SK-N-SH treated with all-trans-retinoic acid at 6 μM for 48 hours (cell line): ENCODE results near the gene GCNT2.

Experiments
- ATAC-seq: fragments of 200-7000 bp; cut with Tn5 transposase; 3 replicates; pipeline ENCODE4 v1.9.1; 2020; ENCODE audit warnings: mild to moderate bottlenecking, moderate library complexity
- ARNTL ChIP-seq: fragments of 450-650 bp; formaldehyde crosslinking; IDR thresholded peaks from 2 replicates; pipeline ENCODE4 v1.5.0; 2020; ENCODE audit warnings: low read depth, mild to moderate bottlenecking, moderate library complexity, borderline replicate concordance
- BACH2 ChIP-seq: fragments of 250-450 bp; sonication (Bioruptor Pico); IDR thresholded peaks from 2 replicates; pipeline ENCODE4 v1.9.0; 2021; ENCODE audit warnings: mild to moderate bottlenecking, borderline replicate concordance
- CREB5 ChIP-seq: fragments of 250-450 bp; sonication (Bioruptor Pico); IDR thresholded peaks from 2 replicates; pipeline ENCODE4 v1.5.1; 2020; ENCODE audit warnings: low read depth, mild to moderate bottlenecking, moderate library complexity
- CSDC2 ChIP-seq: fragments of 250-450 bp; sonication (Bioruptor Pico); IDR thresholded peaks from 2 replicates; pipeline ENCODE4 v1.5.0; 2020; ENCODE audit warnings: mild to moderate bottlenecking, moderate library complexity
- CSRNP3 ChIP-seq: fragments of 250-450 bp; sonication (Bioruptor Pico); IDR thresholded peaks from 2 replicates; pipeline ENCODE4 v1.5.1; 2021; ENCODE audit warnings: mild to moderate bottlenecking, moderate library complexity
- ESRRG ChIP-seq: fragments of 250-450 bp; sonication (Bioruptor Pico); IDR thresholded peaks from 2 replicates; pipeline ENCODE4 v1.6.1; 2021; ENCODE audit warnings: mild to moderate bottlenecking
- GLIS3 ChIP-seq: fragments of 250-450 bp; sonication (Bioruptor Pico); IDR thresholded peaks from 2 replicates; pipeline ENCODE4 v1.5.0; 2020; ENCODE audit warnings: mild to moderate bottlenecking, moderate library complexity
- ISL1 ChIP-seq: fragments of 250-450 bp; sonication (Bioruptor Pico); IDR thresholded peaks from 2 replicates; pipeline ENCODE4 v2.1.2; 2022; ENCODE audit warnings: mild to moderate bottlenecking, moderate library complexity
- OSR1 ChIP-seq: fragments of 250-450 bp; sonication (Bioruptor Pico); IDR thresholded peaks from 2 replicates; pipeline ENCODE4 v1.8.0; 2022; ENCODE audit warnings: moderate library complexity, mild to moderate bottlenecking, inconsistent platforms
- PPARA ChIP-seq: fragments of 250-450 bp; sonication (Bioruptor Pico); IDR thresholded peaks from 2 replicates; pipeline ENCODE4 v1.5.0; 2020; ENCODE audit warnings: mild to moderate bottlenecking, borderline replicate concordance
- RARB ChIP-seq: fragments of 250-450 bp; sonication (Bioruptor Pico); IDR thresholded peaks from 2 replicates; pipeline ENCODE4 v1.8.0; 2021; ENCODE audit warnings: mild to moderate bottlenecking, moderate library complexity
- SNAI2 ChIP-seq: fragments of 250-450 bp; sonication (Bioruptor Pico); IDR thresholded peaks from 2 replicates; pipeline ENCODE4 v1.5.0; 2020; ENCODE audit warnings: mild to moderate bottlenecking, moderate library complexity
- TCF4 ChIP-seq: fragments of 250-450 bp; sonication (Bioruptor Pico); IDR thresholded peaks from 2 replicates; pipeline ENCODE4 v1.8.0; 2021; ENCODE audit warnings: mild to moderate bottlenecking, moderate library complexity, borderline replicate concordance
- TOX ChIP-seq: fragments of 250-450 bp; sonication (Bioruptor Pico); IDR thresholded peaks from 2 replicates; pipeline ENCODE4 v1.8.0; 2021; ENCODE audit warnings: mild to moderate bottlenecking, moderate library complexity, borderline replicate concordance
- ZC3H10 ChIP-seq: fragments of 250-450 bp; sonication (Bioruptor Pico); IDR thresholded peaks from 2 replicates; pipeline ENCODE4 v1.5.1; 2021; ENCODE audit warnings: mild to moderate bottlenecking, moderate library complexity
- ZFP3 ChIP-seq: fragments of 250-450 bp; sonication (Bioruptor Pico); IDR thresholded peaks from 2 replicates; pipeline ENCODE4 v1.5.0; 2020; ENCODE audit warnings: mild to moderate bottlenecking, moderate library complexity
- ZFP30 ChIP-seq: fragments of 450-650 bp; formaldehyde crosslinking; IDR thresholded peaks from 2 replicates; pipeline ENCODE4 v1.5.0; 2022; ENCODE audit warnings: mild to moderate bottlenecking, moderate library complexity
- ZNF565 ChIP-seq: fragments of 450-650 bp; formaldehyde crosslinking; conservative IDR thresholded peaks from 2 replicates; pipeline ENCODE4 v1.5.0; 2020; ENCODE audit warnings: low read depth, mild to moderate bottlenecking, moderate library complexity
- ZNF8 ChIP-seq: fragments of 450-650 bp; formaldehyde crosslinking; IDR thresholded peaks from 2 replicates; pipeline ENCODE4 v1.5.0; 2020; ENCODE audit warnings: mild to moderate bottlenecking, moderate library complexity
- TF ChIP-seq, protein P1 (sequence below): fragments of 250-450 bp; sonication (Bioruptor Pico); IDR thresholded peaks from 2 replicates; pipeline ENCODE4 v1.8.0; 2021; ENCODE audit warnings: low read depth, mild to moderate bottlenecking, moderate library complexity, borderline replicate concordance
- TF ChIP-seq, protein P2 (sequence below): fragments of 250-450 bp; sonication (Bioruptor Pico); IDR thresholded peaks from 2 replicates; pipeline ENCODE4 v1.5.0; 2020; ENCODE audit warnings: mild to moderate bottlenecking, moderate library complexity
- TF ChIP-seq, protein P3 (sequence below): fragments of 250-450 bp; sonication (Bioruptor Pico); IDR thresholded peaks from 2 replicates; pipeline ENCODE4 v1.8.0; 2020; ENCODE audit warnings: mild to moderate bottlenecking, moderate library complexity, borderline replicate concordance

GCNT2 gene

GRCh38 chr6:10550764-10551163 is 29.6 kb downstream of the GCNT2 start (continued):
- TF ChIP-seq CREB5 (CRISPR knock-in tag) (no peak), BACH2 (no peak), ZFP30 (CRISPR knock-in tag) (no peak)
- TF ChIP-seq, protein P1, sequence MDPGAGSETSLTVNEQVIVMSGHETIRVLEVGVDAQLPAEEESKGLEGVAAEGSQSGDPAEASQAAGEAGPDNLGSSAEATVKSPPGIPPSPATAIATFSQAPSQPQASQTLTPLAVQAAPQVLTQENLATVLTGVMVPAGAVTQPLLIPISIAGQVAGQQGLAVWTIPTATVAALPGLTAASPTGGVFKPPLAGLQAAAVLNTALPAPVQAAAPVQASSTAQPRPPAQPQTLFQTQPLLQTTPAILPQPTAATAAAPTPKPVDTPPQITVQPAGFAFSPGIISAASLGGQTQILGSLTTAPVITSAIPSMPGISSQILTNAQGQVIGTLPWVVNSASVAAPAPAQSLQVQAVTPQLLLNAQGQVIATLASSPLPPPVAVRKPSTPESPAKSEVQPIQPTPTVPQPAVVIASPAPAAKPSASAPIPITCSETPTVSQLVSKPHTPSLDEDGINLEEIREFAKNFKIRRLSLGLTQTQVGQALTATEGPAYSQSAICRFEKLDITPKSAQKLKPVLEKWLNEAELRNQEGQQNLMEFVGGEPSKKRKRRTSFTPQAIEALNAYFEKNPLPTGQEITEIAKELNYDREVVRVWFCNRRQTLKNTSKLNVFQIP (CRISPR knock-in tag), result no peak

- no peak for ATAC-seq
- no peak for TF ChIP-seq ZFP3
- no peak for TF ChIP-seq OSR1 (CRISPR knock-in tag)
Observed at GRCh38 chr6:10552270-10552810, 31.2 kb downstream of the GCNT2 start.

- TF ChIP-seq ZFP3, result no peak
- TF ChIP-seq TOX, result no peak
- TF ChIP-seq CSDC2, result no peak
- TF ChIP-seq ZNF565, result no peak
- no peak for TF ChIP-seq PPARA (CRISPR knock-in tag)
- no peak for TF ChIP-seq CREB5 (CRISPR knock-in tag)
- no peak for ATAC-seq
Observed at GRCh38 chr6:10553871-10554270, 32.7 kb downstream of the GCNT2 start.

DNA sequence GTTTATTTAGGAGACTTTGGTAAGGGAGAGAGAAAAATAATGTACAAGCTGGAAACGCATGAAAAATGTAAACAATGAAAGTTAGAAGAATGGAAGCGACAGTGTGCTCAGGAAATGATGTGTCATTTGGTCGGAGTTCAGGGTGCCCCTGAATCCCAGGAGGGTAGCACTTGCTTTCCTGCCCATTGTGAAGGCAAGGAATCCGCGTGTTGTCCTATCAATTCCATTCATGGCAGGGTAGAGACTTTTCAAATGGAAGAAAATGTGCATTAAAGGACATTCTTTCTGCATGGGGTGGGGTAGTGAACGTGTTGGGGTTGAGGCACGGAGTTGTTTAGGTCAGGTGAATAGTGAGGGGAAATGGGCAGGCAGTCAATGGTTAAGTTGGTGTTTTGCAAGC is 33.7 kb downstream of the GCNT2 start:
- TF ChIP-seq, protein P2, sequence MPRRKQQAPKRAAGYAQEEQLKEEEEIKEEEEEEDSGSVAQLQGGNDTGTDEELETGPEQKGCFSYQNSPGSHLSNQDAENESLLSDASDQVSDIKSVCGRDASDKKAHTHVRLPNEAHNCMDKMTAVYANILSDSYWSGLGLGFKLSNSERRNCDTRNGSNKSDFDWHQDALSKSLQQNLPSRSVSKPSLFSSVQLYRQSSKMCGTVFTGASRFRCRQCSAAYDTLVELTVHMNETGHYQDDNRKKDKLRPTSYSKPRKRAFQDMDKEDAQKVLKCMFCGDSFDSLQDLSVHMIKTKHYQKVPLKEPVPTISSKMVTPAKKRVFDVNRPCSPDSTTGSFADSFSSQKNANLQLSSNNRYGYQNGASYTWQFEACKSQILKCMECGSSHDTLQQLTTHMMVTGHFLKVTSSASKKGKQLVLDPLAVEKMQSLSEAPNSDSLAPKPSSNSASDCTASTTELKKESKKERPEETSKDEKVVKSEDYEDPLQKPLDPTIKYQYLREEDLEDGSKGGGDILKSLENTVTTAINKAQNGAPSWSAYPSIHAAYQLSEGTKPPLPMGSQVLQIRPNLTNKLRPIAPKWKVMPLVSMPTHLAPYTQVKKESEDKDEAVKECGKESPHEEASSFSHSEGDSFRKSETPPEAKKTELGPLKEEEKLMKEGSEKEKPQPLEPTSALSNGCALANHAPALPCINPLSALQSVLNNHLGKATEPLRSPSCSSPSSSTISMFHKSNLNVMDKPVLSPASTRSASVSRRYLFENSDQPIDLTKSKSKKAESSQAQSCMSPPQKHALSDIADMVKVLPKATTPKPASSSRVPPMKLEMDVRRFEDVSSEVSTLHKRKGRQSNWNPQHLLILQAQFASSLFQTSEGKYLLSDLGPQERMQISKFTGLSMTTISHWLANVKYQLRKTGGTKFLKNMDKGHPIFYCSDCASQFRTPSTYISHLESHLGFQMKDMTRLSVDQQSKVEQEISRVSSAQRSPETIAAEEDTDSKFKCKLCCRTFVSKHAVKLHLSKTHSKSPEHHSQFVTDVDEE, result no peak
- TF ChIP-seq, protein P3, sequence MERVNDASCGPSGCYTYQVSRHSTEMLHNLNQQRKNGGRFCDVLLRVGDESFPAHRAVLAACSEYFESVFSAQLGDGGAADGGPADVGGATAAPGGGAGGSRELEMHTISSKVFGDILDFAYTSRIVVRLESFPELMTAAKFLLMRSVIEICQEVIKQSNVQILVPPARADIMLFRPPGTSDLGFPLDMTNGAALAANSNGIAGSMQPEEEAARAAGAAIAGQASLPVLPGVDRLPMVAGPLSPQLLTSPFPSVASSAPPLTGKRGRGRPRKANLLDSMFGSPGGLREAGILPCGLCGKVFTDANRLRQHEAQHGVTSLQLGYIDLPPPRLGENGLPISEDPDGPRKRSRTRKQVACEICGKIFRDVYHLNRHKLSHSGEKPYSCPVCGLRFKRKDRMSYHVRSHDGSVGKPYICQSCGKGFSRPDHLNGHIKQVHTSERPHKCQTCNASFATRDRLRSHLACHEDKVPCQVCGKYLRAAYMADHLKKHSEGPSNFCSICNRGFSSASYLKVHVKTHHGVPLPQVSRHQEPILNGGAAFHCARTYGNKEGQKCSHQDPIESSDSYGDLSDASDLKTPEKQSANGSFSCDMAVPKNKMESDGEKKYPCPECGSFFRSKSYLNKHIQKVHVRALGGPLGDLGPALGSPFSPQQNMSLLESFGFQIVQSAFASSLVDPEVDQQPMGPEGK, result no peak
- TF ChIP-seq OSR1 (CRISPR knock-in tag) (no peak), CSRNP3 (CRISPR knock-in tag) (no peak), ARNTL (CRISPR knock-in tag) (no peak), RARB (CRISPR knock-in tag) (no peak), TOX (no peak), GLIS3 (CRISPR knock-in tag) (no peak), ESRRG (CRISPR knock-in tag) (no peak), ISL1 (no peak), ZC3H10 (CRISPR knock-in tag) (no peak), ZNF8 (CRISPR knock-in tag) (no peak), SNAI2 (CRISPR knock-in tag) (no peak), CREB5 (CRISPR knock-in tag) (no peak), BACH2 (no peak), TCF4 (CRISPR knock-in tag) (no peak), CSDC2 (no peak), PPARA (CRISPR knock-in tag) (no peak)
- TF ChIP-seq, protein P1 (CRISPR knock-in tag), result no peak
- TF ChIP-seq, all 23 proteins: peak for 0
- ATAC-seq, result no peak
